Effector memory CD8-positive, alpha-beta T cell (primary cell): Measurements from ENCODE around the gene HEPACAM.
A peak's percentile ranks its signal among the peaks of the same experiment; 100 is the strongest.

Experiments used
- ATAC-seq: fragments of 150-1000 bp; cut with Tn5 transposase; replicated peaks from 2 replicates; pipeline ENCODE4 v1.10.0; 2021; ENCODE audit warnings: mild to moderate bottlenecking, moderate library complexity
- DNase-seq, 3 experiments: peaks; one replicate each; pipeline ENCODE4 v3.0.0; 2021
- H3K27ac Mint-ChIP-seq, 2 donors: one replicate each; pipeline ENCODE4 v1.8.0; 2022; ENCODE audit warnings: mild to moderate bottlenecking in 2 of 2, mixed read lengths in 2 of 2, moderate library complexity in 2 of 2
- H3K27me3 Mint-ChIP-seq, 2 donors: one replicate each; pipeline ENCODE4 v1.8.0; 2022; ENCODE audit warnings: mixed read lengths in 2 of 2
- H3K36me3 Mint-ChIP-seq: one replicate; pipeline ENCODE4 v1.8.0; 2022; ENCODE audit warnings: mild to moderate bottlenecking, moderate library complexity, mixed read lengths; ENCODE audit not compliant: insufficient read depth
- H3K4me1 Mint-ChIP-seq, 2 donors: one replicate each; pipeline ENCODE4 v1.8.0; 2022; ENCODE audit warnings: low read depth in 2 of 2, mixed read lengths in 2 of 2
- H3K4me3 Mint-ChIP-seq, 2 donors: one replicate each; pipeline ENCODE4 v1.8.0; 2022; ENCODE audit warnings: mild to moderate bottlenecking in 2 of 2, mixed read lengths in 2 of 2, moderate library complexity in 2 of 2
- H3K9me3 Mint-ChIP-seq, 2 donors: one replicate each; pipeline ENCODE4 v1.8.0; 2022; ENCODE audit warnings: mixed read lengths in 2 of 2

Gene HEPACAM

DNA sequence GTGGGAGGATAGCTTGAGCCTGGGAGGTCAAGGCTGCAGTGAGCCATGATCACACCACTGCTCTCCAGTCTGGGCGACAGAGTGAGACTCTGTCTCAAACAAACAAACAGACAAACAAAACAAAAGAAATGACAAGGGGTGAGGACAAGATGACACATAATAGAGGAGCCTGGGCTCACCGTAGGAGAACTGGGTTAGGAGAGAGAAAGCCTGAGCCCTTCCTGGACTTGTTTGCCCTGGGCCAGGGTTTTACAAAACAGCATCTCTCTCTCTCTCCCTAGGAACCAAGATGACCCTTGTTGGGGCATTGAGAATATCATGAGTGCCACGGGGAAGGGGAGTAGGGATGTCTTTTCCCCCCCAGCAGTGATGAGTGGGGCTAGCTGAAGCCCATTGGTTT, 54.9 kb downstream of the HEPACAM start:
- no peak for DNase-seq
- H3K4me1 Mint-ChIP-seq, result peaks cover 10 to 15% of the 10 kb centered on the region in 2 donors
- H3K36me3 Mint-ChIP-seq, result peaks cover 3% of the 10 kb centered on the region
- H3K27ac Mint-ChIP-seq, result peak overlapping the region in 1 of 2 donors; percentile 7
- no peak overlapping the region for H3K4me3 Mint-ChIP-seq
- no peak for ATAC-seq
- H3K27me3 Mint-ChIP-seq, result peaks cover 12 to 55% of the 10 kb centered on the region in 2 donors
- no peaks in the 10 kb centered on the region for H3K9me3 Mint-ChIP-seq

DNA sequence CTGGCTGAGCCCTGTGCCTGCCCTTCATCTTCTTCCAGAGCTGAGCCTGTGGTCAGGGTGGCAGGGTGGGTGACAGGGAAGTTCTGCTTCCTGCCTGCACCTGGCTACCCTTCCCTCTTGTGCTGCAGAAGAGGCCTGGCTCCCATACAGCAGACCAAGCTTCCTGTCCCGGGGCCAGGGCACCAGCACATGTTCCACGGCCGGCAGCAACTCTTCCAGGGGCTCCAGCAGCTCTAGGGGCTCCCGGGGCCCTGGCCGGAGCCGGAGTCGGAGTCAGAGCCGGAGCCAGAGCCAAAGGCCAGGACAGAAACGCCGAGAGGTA, 55.6 kb downstream of the HEPACAM start:
- H3K36me3 Mint-ChIP-seq, result peaks cover 9% of the 10 kb centered on the region
- no peak overlapping the region for H3K4me3 Mint-ChIP-seq
- peaks cover 11 to 54% of the 10 kb centered on the region in 2 donors for H3K27me3 Mint-ChIP-seq
- no peaks in the 10 kb centered on the region for H3K9me3 Mint-ChIP-seq
- DNase-seq (no peak), ATAC-seq (no peak)
- H3K27ac Mint-ChIP-seq, result peak overlapping the region in 1 of 2 donors; percentile 7
- H3K4me1 Mint-ChIP-seq, result peaks cover 13 to 19% of the 10 kb centered on the region in 2 donors

DNA sequence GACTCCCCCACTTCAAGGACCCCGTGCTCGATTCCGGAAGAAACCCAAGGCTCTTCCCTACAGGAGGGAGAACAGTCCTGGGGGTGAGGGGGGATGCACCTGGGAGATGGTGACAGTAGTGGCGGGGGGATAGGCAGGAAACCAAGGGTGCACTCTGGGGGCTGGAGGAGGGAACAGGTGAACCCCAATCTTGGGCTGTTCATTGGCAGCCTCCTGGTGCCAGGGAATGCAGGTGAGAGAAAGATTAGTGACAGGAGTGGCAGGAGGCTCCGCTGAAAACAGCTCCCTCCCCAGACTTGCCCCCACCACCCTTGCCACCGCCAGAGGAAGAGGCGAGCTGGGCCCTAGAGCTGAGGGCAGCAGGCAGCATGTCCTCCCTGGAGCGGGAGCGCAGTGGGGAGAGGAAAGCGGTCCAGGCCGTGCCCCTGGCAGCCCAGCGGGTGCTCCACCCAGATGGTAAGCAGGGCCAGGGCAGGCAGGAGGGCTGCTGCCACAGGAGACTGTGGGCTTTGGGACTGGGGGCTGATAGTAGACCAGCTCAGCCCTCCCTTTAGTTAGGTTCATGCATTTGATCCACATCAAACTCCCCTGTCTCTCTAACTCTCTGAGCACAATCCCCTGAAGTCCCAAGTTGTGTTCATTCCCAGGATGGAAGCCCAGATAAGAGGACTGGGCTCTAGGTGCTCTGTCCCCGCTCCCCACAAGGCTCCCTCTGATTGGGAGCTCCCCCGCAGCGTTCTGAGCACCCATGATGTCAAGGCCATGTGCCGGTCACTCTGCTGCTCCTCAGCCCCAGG, 56.2 kb downstream of the HEPACAM start:
- ATAC-seq (no peak), DNase-seq (no peak)
- H3K4me1 Mint-ChIP-seq, result peaks cover 13 to 19% of the 10 kb centered on the region in 2 donors
- H3K9me3 Mint-ChIP-seq, result no peaks in the 10 kb centered on the region
- no peak overlapping the region for H3K4me3 Mint-ChIP-seq
- peaks cover 13 to 54% of the 10 kb centered on the region in 2 donors for H3K27me3 Mint-ChIP-seq
- no peak overlapping the region for H3K27ac Mint-ChIP-seq
- H3K36me3 Mint-ChIP-seq, result peaks cover 9% of the 10 kb centered on the region

DNA sequence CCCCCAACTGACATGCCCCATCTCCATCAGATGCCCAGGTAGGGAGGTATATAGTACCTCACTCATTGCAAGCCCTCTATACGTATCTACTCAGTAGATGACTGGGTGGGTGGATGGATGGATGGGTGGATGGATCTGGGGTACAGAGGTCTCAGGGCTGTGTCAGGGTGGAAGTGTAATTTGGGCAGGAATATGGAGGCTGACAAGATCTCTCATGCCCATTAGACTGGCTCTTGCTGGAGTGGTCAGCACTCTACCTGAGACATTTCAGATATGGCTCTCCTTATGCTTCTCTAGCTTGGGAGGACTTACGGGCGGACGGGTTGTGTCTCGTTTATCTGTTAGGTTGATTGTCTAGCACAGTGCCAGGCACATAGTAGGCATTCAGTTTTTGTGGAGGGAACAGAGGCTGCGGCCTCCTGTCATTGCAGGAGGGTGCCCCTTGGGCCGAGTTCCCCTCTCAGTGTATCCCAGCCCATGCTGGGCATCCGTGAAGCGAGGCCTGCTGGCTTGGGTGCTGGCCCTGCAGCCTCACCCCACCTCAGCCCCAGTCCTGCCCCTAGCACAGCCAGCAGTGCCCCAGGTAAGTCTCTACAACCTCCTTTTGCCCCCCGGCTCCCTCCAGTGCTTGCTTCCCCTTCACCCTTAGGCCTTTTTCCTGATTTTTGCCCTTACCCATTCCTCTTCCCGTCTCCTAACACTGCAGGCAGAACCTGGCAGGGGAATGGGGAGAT, 56.9 kb downstream of the HEPACAM start:
- Mint-ChIP-seq H3K27me3 (peaks cover 13 to 54% of the 10 kb centered on the region in 2 donors), H3K36me3 (peaks cover 9% of the 10 kb centered on the region), H3K27ac (no peak overlapping the region), H3K4me1 (peaks cover 13 to 19% of the 10 kb centered on the region in 2 donors), H3K9me3 (no peaks in the 10 kb centered on the region), H3K4me3 (no peak overlapping the region)
- DNase-seq (no peak), ATAC-seq (no peak)

DNA sequence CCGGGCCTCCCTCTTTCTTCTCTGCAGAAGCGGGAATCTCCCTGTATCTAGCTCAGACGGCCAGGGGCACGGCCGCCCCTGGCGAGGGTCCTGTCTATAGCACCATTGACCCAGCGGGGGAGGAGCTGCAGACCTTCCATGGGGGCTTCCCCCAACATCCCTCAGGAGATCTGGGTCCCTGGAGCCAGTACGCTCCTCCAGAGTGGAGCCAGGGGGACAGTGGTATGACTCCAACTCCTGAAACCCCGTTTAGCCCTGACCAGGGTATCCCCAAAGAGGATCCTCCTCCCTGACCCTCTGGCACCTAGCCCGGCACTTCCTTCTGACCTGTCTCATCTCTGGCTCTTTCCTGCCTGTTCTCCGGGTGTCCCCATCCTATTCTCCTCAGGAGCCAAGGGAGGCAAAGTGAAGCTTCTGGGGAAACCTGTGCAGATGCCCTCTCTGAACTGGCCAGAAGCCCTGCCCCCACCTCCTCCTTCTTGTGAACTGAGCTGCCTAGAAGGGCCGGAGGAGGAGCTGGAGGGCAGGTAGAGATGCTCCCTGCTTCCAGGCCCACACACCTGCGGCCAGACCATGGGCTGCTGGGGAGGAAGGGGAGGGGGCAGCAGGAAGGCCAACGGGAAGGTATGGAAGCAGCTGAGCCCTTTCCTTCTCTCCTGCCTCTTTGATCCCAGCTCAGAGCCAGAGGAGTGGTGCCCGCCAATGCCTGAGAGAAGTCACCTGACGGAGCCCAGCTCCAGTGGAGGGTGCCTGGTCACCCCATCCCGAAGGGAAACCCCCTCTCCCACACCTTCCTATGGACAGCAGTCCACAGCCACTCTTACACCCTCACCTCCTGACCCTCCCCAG, 57.7 kb downstream of the HEPACAM start:
- H3K27me3 Mint-ChIP-seq, result peaks cover 14 to 57% of the 10 kb centered on the region in 2 donors
- peak overlapping the region; percentile 80 to 83 for H3K4me3 Mint-ChIP-seq
- no peak for DNase-seq
- no peaks in the 10 kb centered on the region for H3K9me3 Mint-ChIP-seq
- no peak overlapping the region for H3K27ac Mint-ChIP-seq
- H3K4me1 Mint-ChIP-seq, result peaks cover 13 to 19% of the 10 kb centered on the region in 2 donors
- ATAC-seq, result no peak
- peaks cover 9% of the 10 kb centered on the region for H3K36me3 Mint-ChIP-seq

DNA sequence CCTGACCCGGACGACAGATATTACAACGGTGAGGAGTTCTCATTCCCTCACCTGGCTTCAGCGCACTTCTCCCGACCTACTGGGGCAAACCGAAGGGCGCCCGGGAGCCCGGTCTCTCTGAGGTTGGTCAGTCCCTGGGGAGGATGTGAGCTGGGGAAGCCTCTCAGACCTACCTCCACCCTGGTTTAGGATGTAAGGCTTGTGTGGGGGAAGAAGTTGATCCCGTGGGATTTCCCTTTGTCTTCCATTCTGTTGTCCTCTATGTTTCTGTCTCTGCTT, 58.3 kb downstream of the HEPACAM start:
- Mint-ChIP-seq H3K27ac (peak overlapping the region; percentile 70 to 88), H3K27me3 (peaks cover 18 to 63% of the 10 kb centered on the region in 2 donors), H3K9me3 (no peaks in the 10 kb centered on the region), H3K36me3 (peaks cover 9% of the 10 kb centered on the region), H3K4me3 (peak overlapping the region; percentile 80 to 83), H3K4me1 (peaks cover 13 to 19% of the 10 kb centered on the region in 2 donors)
- ATAC-seq, result no peak
- DNase-seq, result no peak

- Mint-ChIP-seq H3K4me3 (peak overlapping the region; percentile 80 to 83), H3K36me3 (peaks cover 9% of the 10 kb centered on the region), H3K4me1 (peaks cover 13 to 19% of the 10 kb centered on the region in 2 donors), H3K9me3 (no peaks in the 10 kb centered on the region), H3K27ac (peak overlapping the region; percentile 70 to 88), H3K27me3 (peaks cover 18 to 68% of the 10 kb centered on the region in 2 donors)
- ATAC-seq (no peak), DNase-seq (no peak)
Observed at GRCh38 chr11:124876818-124877630, 58.8 kb downstream of the HEPACAM start.

DNA sequence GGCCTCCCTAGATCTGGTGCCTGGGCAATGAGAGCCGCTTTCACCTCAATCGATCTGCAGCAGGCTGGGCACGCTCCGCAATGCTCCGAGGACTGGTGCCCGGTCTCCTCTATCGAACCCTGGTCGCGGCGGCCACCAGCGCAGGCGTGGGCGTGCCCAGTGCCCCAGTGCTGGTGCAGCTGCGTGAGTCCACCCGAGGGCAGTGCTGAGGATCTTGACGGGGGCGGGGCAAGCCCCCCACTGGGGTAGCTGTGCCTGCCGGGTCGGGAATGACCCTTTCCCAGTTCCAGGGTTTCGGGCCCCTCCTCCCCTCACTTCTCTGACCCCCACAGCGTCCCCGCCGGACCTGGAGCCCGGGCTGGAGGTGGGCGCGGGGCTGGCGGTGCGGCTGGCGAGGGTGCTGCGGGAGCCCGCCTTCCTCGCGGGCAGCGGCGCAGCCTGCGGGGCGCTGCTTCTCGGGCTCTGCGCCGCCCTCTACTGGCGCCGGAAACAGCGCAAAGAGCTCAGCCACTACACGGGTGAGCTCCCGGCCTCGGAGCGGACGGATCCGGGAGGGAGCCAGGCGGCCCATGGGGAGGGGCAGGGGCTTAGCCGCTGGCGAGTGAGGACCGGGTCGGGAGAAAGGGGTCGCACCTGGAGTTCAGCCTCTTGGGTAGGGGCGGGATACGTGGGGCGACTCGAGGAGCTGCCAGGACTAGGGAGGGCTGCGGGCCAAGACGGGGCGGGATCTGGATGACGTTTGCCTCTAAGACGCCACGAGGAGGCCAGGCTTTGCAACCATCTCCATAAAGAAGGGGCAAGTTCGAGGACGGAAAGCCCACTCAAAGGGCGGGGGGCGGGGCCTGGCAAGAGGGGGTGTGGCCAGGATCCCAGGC, 59.7 kb downstream of the HEPACAM start:
- Mint-ChIP-seq H3K9me3 (no peaks in the 10 kb centered on the region), H3K27ac (peak overlapping the region; percentile 69 to 88)
- ATAC-seq, result peak; percentile 95

DNA sequence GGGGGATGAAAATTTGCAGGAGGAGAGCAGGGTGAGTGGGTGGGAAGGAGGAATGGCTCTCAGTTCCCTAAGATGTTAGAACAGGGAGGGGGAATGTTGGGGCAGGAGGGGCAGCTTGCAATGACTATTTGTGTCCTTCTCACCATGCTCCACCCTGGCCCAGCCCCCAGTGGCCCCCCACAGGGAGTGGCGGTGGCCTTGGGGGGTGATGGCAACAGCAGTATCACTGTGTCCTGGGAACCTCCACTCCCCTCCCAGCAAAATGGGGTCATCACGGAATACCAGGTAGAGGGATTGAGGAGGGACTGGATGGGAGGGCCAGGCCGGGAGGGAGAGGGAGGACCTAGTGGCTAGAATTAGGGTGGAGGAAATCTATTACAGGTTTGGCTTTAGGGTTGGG, 60.4 kb downstream of the HEPACAM start:
- Mint-ChIP-seq H3K27ac (no peak overlapping the region), H3K27me3 (peaks cover 24 to 85% of the 10 kb centered on the region in 2 donors), H3K9me3 (no peaks in the 10 kb centered on the region), H3K4me3 (peak overlapping the region; percentile 80 to 83), H3K4me1 (peaks cover 13 to 19% of the 10 kb centered on the region in 2 donors), H3K36me3 (peaks cover 9% of the 10 kb centered on the region)
- ATAC-seq (no peak), DNase-seq (no peak)

More for the DNA sequence above, 59.7 kb downstream of the HEPACAM start:
- Mint-ChIP-seq H3K36me3 (peaks cover 9% of the 10 kb centered on the region), H3K4me3 (peak overlapping the region; percentile 80 to 83), H3K27me3 (peaks cover 18 to 77% of the 10 kb centered on the region in 2 donors), H3K4me1 (peaks cover 13 to 19% of the 10 kb centered on the region in 2 donors)
- peak; percentile 67 to 82 (median 67) for DNase-seq

DNA sequence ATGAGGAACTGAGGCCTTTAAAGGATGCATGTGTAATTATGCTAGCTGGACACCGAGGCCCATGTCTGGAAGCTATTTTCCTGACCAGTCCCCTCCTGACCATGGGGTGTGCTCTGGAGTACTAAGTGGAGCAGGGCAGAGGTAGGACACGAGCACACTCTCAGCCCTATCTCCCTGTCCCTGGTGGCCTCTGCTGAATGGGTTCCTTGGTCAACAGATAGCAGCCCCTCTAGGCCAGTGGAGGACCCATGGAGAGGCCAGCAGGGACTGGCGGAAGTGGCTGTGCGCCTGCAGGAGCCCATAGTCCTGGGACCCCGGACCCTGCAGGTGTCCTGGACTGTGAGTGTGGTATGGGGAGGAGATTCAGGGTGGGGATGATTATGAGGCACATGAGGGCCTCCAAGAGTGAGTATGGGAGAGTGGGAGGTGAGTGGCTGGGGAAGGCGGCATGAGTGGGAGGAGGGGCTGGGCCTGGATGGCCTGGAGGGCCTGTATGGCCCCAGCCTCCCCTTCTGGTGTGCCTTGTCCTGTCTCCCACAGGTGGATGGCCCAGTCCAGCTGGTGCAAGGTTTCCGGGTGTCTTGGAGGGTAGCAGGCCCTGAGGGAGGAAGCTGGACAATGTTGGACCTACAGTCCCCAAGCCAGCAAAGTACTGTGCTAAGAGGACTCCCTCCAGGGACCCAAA, 61.1 kb downstream of the HEPACAM start:
- Mint-ChIP-seq H3K9me3 (no peaks in the 10 kb centered on the region), H3K4me3 (peak overlapping the region; percentile 80 to 83), H3K27ac (no peak overlapping the region), H3K4me1 (peaks cover 13 to 19% of the 10 kb centered on the region in 2 donors), H3K27me3 (peaks cover 31 to 89% of the 10 kb centered on the region in 2 donors), H3K36me3 (peaks cover 9% of the 10 kb centered on the region)
- ATAC-seq, result no peak
- no peak for DNase-seq

- ATAC-seq (no peak), DNase-seq (no peak)
- H3K4me1 Mint-ChIP-seq, result peaks cover 17 to 25% of the 10 kb centered on the region in 2 donors
- H3K4me3 Mint-ChIP-seq, result no peak overlapping the region
- H3K27me3 Mint-ChIP-seq, result peaks cover 38 to 89% of the 10 kb centered on the region in 2 donors
- H3K9me3 Mint-ChIP-seq, result no peaks in the 10 kb centered on the region
- H3K36me3 Mint-ChIP-seq, result peaks cover 9% of the 10 kb centered on the region
- no peak overlapping the region for H3K27ac Mint-ChIP-seq
Observed at GRCh38 chr11:124873951-124874350, 61.9 kb downstream of the HEPACAM start.
